NT2/D1 (cell line): Measurements from ENCODE around the gene DSCAM.
"Not testable (repeated sequence)": the region's sequence is repeated elsewhere in the genome, so short reads cannot be mapped to it uniquely, and the experiment has no call there.

Source experiments
- DNase-seq: peaks from one replicate; pipeline ENCODE4 v3.0.0-alpha.2; 2011; ENCODE audit warnings: low read depth, low spot score
- H3K27me3 ChIP-seq: 2 replicates; pipeline ENCODE4 v1.6.0; 2011; ENCODE audit warnings: mild to moderate bottlenecking; ENCODE audit not compliant: insufficient read length, insufficient read depth
- H3K36me3 ChIP-seq: 2 replicates; pipeline ENCODE4 v1.6.1; 2011; ENCODE audit warnings: mild to moderate bottlenecking, low read length, mixed read lengths; ENCODE audit not compliant: insufficient read depth, insufficient read length
- H3K4me1 ChIP-seq: 2 replicates; pipeline ENCODE4 v1.5.1; 2011; ENCODE audit not compliant: insufficient read depth, insufficient read length
- H3K4me3 ChIP-seq: 2 replicates; pipeline ENCODE4 v1.5.1; 2011; ENCODE audit warnings: low read depth; ENCODE audit not compliant: insufficient read length
- H3K9ac ChIP-seq: 2 replicates; pipeline ENCODE4 v1.6.0; 2011; ENCODE audit warnings: low read depth; ENCODE audit not compliant: insufficient read length
- H3K9me3 ChIP-seq: 2 replicates; pipeline ENCODE4 v1.5.1; 2011; ENCODE audit warnings: mild to moderate bottlenecking, low read length; ENCODE audit not compliant: insufficient read depth
- SUZ12 ChIP-seq: IDR thresholded peaks from 2 replicates; pipeline ENCODE4 v1.6.1; 2011; ENCODE audit not compliant: insufficient read length, insufficient read depth; ENCODE audit errors: extremely low read depth
- YY1 ChIP-seq: IDR thresholded peaks from 2 replicates; pipeline ENCODE4 v1.6.1; 2011; ENCODE audit not compliant: insufficient read length, insufficient read depth
- ZNF274 ChIP-seq: IDR thresholded peaks from 2 replicates; pipeline ENCODE4 v1.6.1; 2011; ENCODE audit warnings: mild to moderate bottlenecking, low read depth, low read length

DSCAM gene

GRCh38 chr21:40194185-40194980 lies 652.6 kb downstream of the DSCAM start:
- Histone ChIP-seq H3K36me3 (no peaks in the 10 kb centered on the region), H3K9me3 (peaks cover 19% of the 10 kb centered on the region), H3K4me1 (no peaks in the 10 kb centered on the region), H3K27me3 (no peaks in the 10 kb centered on the region), H3K9ac (no peak overlapping the region), H3K4me3 (no peak overlapping the region)
- DNase-seq, result no peak
- TF ChIP-seq ZNF274 (no peak), YY1 (no peak), SUZ12 (no peak)

GRCh38 chr21:40191616-40192015 lies 655.3 kb downstream of the DSCAM start:
- Histone ChIP-seq H3K4me1 (no peaks in the 10 kb centered on the region), H3K27me3 (no peaks in the 10 kb centered on the region), H3K36me3 (no peaks in the 10 kb centered on the region), H3K4me3 (no peak overlapping the region), H3K9ac (no peak overlapping the region), H3K9me3 (peaks cover 24% of the 10 kb centered on the region; the same call in 1 of the 2 replicates)
- no peak for DNase-seq
- TF ChIP-seq SUZ12 (no peak), YY1 (no peak), ZNF274 (no peak)

GRCh38 chr21:40191196-40191595 lies 655.8 kb downstream of the DSCAM start:
- no peaks in the 10 kb centered on the region for H3K36me3 ChIP-seq
- no peak overlapping the region for H3K4me3 ChIP-seq
- no peak overlapping the region for H3K9ac ChIP-seq
- no peak for TF ChIP-seq SUZ12
- TF ChIP-seq ZNF274, result no peak
- TF ChIP-seq YY1, result no peak
- no peak for DNase-seq
- H3K9me3 ChIP-seq, result peaks cover 24% of the 10 kb centered on the region; the same call in 1 of the 2 replicates
- no peaks in the 10 kb centered on the region for H3K4me1 ChIP-seq
- no peaks in the 10 kb centered on the region for H3K27me3 ChIP-seq

- TF ChIP-seq ZNF274, result no peak
- no peak for TF ChIP-seq SUZ12
- TF ChIP-seq YY1, result no peak
- no peak for DNase-seq
- Histone ChIP-seq H3K9me3 (peaks cover 24% of the 10 kb centered on the region; the same call in 1 of the 2 replicates), H3K27me3 (no peaks in the 10 kb centered on the region), H3K4me3 (no peak overlapping the region), H3K4me1 (no peaks in the 10 kb centered on the region), H3K36me3 (no peaks in the 10 kb centered on the region), H3K9ac (no peak overlapping the region)
Observed at GRCh38 chr21:40187946-40188654, 658.9 kb downstream of the DSCAM start.

GRCh38 chr21:40187244-40187643 lies 659.7 kb downstream of the DSCAM start:
- Histone ChIP-seq H3K27me3 (no peaks in the 10 kb centered on the region), H3K4me1 (no peaks in the 10 kb centered on the region), H3K9me3 (peaks cover 21% of the 10 kb centered on the region), H3K9ac (no peak overlapping the region), H3K4me3 (no peak overlapping the region), H3K36me3 (no peaks in the 10 kb centered on the region)
- DNase-seq, result no peak
- no peak for TF ChIP-seq ZNF274
- no peak for TF ChIP-seq YY1
- TF ChIP-seq SUZ12, result no peak

GRCh38 chr21:40186045-40186444 lies 660.9 kb downstream of the DSCAM start:
- Histone ChIP-seq H3K4me1 (no peaks in the 10 kb centered on the region), H3K36me3 (no peaks in the 10 kb centered on the region), H3K27me3 (no peaks in the 10 kb centered on the region), H3K9ac (no peak overlapping the region), H3K9me3 (peaks cover 14% of the 10 kb centered on the region; the same call in 1 of the 2 replicates), H3K4me3 (no peak overlapping the region)
- no peak for DNase-seq
- TF ChIP-seq YY1 (no peak), ZNF274 (no peak), SUZ12 (no peak)

GRCh38 chr21:40185208-40185607 lies 661.8 kb downstream of the DSCAM start:
- peaks cover 14% of the 10 kb centered on the region; the same call in 1 of the 2 replicates for H3K9me3 ChIP-seq
- TF ChIP-seq ZNF274, result no peak
- TF ChIP-seq YY1, result no peak
- no peak for TF ChIP-seq SUZ12

GRCh38 chr21:40182491-40182890 lies 664.5 kb downstream of the DSCAM start:
- H3K36me3 ChIP-seq, H3K4me3 ChIP-seq, H3K27me3 ChIP-seq, DNase-seq, H3K9me3 ChIP-seq, H3K9ac ChIP-seq, H3K4me1 ChIP-seq: not testable (repeated sequence)

More at GRCh38 chr21:40185208-40185607, 661.8 kb downstream of the DSCAM start:
- DNase-seq, result no peak
- Histone ChIP-seq H3K9ac (no peak overlapping the region), H3K36me3 (no peaks in the 10 kb centered on the region), H3K27me3 (no peaks in the 10 kb centered on the region), H3K4me3 (no peak overlapping the region), H3K4me1 (no peaks in the 10 kb centered on the region)
